BLaER1 treated with 17β-estradiol and CSF1 and Interleukin-3, amounts not matched to agents 10 nM and 100 nM (cell line): ENCODE measurements around the gene KIAA1328.

ENCODE experiments used
- H3K27ac ChIP-seq, 11 experiments: shearing (Covaris generic); formaldehyde crosslinking; 2 replicates each; pipeline ENCODE4 v1.8.1; 2022
- H3K27me3 ChIP-seq, 11 experiments: shearing (Covaris generic); formaldehyde crosslinking; 2 replicates each; pipeline ENCODE4 v1.8.1; 2022
- H3K36me3 ChIP-seq, 11 experiments: shearing (Covaris generic); formaldehyde crosslinking; 2 replicates each; pipeline ENCODE4 v1.8.1; 2022
- H3K4me1 ChIP-seq, 10 experiments: shearing (Covaris generic); formaldehyde crosslinking; 2 replicates each; pipeline ENCODE4 v1.8.1; 2022
- H3K4me2 ChIP-seq, 11 experiments: shearing (Covaris generic); formaldehyde crosslinking; 2 replicates each; pipeline ENCODE4 v1.8.1; 2022
- H3K4me3 ChIP-seq, 10 experiments: shearing (Covaris generic); formaldehyde crosslinking; 2 replicates each; pipeline ENCODE4 v1.8.1; 2022
- H3K9ac ChIP-seq, 11 experiments: shearing (Covaris generic); formaldehyde crosslinking; 2 replicates each; pipeline ENCODE4 v1.8.1; 2022
- H3K9me3 ChIP-seq, 11 experiments: shearing (Covaris generic); formaldehyde crosslinking; replicated peaks in 1 of 11; 2 replicates each; pipeline ENCODE4 v1.8.1; 2022
- H4K20me1 ChIP-seq, 11 experiments: shearing (Covaris generic); formaldehyde crosslinking; 2 replicates each; pipeline ENCODE4 v1.8.1; 2022
- Cebpa-rat ChIP-seq, 11 experiments: shearing (Covaris generic); IDR thresholded peaks; 2 replicates each; pipeline ENCODE4 v1.8.1; 2022

KIAA1328 gene

DNA sequence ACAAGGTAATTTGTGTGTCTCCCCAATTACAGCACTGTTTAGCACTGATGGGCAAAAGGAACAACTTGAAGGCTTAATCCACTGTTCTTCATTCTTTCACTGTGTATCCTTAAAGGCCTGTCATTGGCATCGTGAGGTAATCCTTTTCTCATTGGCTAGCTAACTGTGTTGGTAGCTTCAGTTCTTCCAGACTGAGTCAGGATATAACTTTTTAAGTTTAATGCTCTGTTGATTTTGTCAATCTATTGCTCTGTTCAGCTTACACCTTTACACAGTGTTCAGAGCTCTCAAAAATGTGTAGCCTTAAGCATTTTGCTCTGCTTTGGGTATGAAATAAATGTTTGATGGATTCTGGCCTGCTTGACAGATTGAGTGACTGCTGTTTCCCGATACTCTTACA, 148.2 kb downstream of the KIAA1328 start:
- Histone ChIP-seq H3K4me3 (no peak overlapping the region), H3K9ac (no peak overlapping the region), H3K27ac (no peak overlapping the region), H3K36me3 (peaks cover 0 to 7% (median 4%) of the 10 kb centered on the region in 11 experiments; a peak in 4 of 22 replicates), H3K4me1 (no peaks in the 10 kb centered on the region), H3K9me3 (peaks cover 0 to 8% (median 6%) of the 10 kb centered on the region in 11 experiments; a peak in 9 of 22 replicates), H4K20me1 (no peaks in the 10 kb centered on the region), H3K4me2 (no peak overlapping the region), H3K27me3 (no peaks in the 10 kb centered on the region)
- no peak for TF ChIP-seq Cebpa-rat (IDR thresholded peaks at IDR 0.05)

- TF ChIP-seq Cebpa-rat (IDR thresholded peaks at IDR 0.05): no peak
- H3K27me3 ChIP-seq: no peaks in the 10 kb centered on the region
- H3K27ac ChIP-seq: no peak overlapping the region
- H3K36me3 ChIP-seq: peaks cover 3 to 11% (median 8%) of the 10 kb centered on the region in 11 experiments; a peak in 16 of 22 replicates
- H3K4me2 ChIP-seq: no peak overlapping the region
- peaks cover 9 to 15% (median 12%) of the 10 kb centered on the region in 11 experiments for H3K9me3 ChIP-seq
- no peak overlapping the region for H3K9ac ChIP-seq
- H4K20me1 ChIP-seq: no peaks in the 10 kb centered on the region
- no peaks in the 10 kb centered on the region for H3K4me1 ChIP-seq
- H3K4me3 ChIP-seq: no peak overlapping the region
Observed at GRCh38 chr18:36993068-36993467, 164.1 kb downstream of the KIAA1328 start.

GRCh38 chr18:37006742-37007141, 177.8 kb downstream of the KIAA1328 start:
- Histone ChIP-seq H3K4me3 (no peak overlapping the region), H3K27me3 (no peaks in the 10 kb centered on the region), H3K9me3 (no peaks in the 10 kb centered on the region), H3K9ac (no peak overlapping the region), H3K4me2 (no peak overlapping the region), H3K36me3 (no peaks in the 10 kb centered on the region), H3K4me1 (no peaks in the 10 kb centered on the region), H4K20me1 (no peaks in the 10 kb centered on the region), H3K27ac (no peak overlapping the region)
- no peak for TF ChIP-seq Cebpa-rat (IDR thresholded peaks at IDR 0.05)

DNA sequence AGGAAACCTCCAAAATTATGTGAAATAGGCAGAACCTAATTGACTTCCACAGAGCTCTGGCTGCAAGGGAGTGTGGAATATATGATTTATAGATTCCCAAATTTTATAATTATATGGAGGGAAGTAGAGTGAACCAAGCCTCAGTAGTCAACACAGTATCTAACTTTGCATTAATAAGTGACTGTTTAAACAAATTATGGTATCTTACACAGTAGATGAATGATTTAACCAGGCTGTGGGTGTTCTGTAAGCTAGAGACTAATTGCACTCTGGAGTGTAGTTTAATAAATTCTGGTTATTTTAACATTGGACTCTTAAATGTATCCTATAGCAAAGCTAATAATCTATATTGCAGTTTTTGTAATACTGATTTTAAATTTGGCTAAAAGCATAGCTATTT, 183.5 kb downstream of the KIAA1328 start:
- Histone ChIP-seq H3K4me1 (no peaks in the 10 kb centered on the region), H3K27me3 (no peaks in the 10 kb centered on the region), H3K9me3 (peaks cover 0 to 20% (median 16%) of the 10 kb centered on the region in 11 experiments; a peak in 17 of 22 replicates), H3K36me3 (no peaks in the 10 kb centered on the region; a peak in 1 of 22 replicates), H3K4me3 (no peak overlapping the region), H3K27ac (no peak overlapping the region), H3K4me2 (no peak overlapping the region), H4K20me1 (no peaks in the 10 kb centered on the region), H3K9ac (no peak overlapping the region)
- no peak for TF ChIP-seq Cebpa-rat (IDR thresholded peaks at IDR 0.05)

DNA sequence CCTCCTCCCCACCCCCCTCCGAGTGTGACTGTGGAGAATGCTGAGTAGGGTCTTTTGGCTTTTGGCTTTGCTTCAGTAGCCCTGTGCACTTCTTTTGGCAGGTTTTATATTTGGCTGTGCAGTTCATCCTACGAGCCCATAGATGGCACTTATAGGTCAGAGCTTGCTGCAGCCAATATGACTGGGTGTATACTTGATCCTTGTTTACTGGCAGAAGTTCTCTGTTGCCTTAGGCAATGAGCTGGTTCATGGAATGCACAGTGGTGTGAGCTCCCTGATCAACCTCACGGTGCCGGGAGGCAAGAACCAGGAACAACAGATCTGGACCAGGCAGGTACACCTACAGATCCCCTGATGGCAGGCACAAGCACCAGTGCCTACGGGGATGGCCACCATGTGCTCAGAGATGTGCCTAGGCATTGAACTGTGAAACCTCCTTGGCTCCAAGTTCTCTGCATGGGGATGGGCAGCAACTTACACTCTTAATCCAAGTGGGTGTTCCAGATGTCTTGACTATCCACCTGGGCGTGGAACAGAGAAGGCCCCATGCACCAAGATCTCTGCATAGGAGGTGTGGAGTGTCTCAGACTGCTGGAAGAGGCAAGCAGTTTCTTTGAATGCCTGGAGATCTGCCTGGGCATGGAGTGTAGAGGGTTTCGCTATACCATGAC, 190.4 kb downstream of the KIAA1328 start:
- no peak for TF ChIP-seq Cebpa-rat (IDR thresholded peaks at IDR 0.05)
- Histone ChIP-seq H3K9me3 (peaks cover 0 to 26% (median 16%) of the 10 kb centered on the region in 11 experiments; a peak in 18 of 22 replicates), H3K27me3 (no peaks in the 10 kb centered on the region), H3K9ac (no peak overlapping the region), H3K36me3 (peaks cover 0 to 7% (median 0%) of the 10 kb centered on the region in 11 experiments; a peak in 2 of 22 replicates), H3K4me1 (no peaks in the 10 kb centered on the region), H3K4me3 (no peak overlapping the region), H3K27ac (no peak overlapping the region), H4K20me1 (no peaks in the 10 kb centered on the region), H3K4me2 (no peak overlapping the region)

DNA sequence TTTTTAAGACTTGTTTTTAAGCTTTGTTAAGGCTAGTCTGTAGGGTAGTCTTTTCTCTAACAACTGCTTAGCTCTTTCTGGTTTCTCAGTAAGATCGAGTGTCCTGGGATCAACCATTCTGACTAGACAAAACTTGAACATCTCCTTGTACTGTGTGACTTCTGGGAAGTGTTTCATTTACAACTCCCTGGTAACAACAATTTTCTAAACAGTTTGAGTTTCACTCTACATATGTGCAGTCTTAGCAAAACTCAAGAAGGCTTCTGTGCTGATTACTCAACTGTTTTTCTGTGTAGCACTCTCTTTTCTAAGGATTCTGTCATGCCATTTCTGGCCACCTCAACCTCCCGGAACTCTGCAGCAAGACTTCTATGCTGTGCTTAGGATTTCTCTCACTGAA, 204.5 kb downstream of the KIAA1328 start:
- Histone ChIP-seq H3K9ac (no peak overlapping the region), H3K27me3 (no peaks in the 10 kb centered on the region), H3K4me2 (no peak overlapping the region), H3K4me1 (no peaks in the 10 kb centered on the region), H3K9me3 (peaks cover 3 to 13% (median 8%) of the 10 kb centered on the region in 11 experiments; a peak in 19 of 22 replicates), H3K36me3 (peaks cover 0 to 4% (median 0%) of the 10 kb centered on the region in 11 experiments; a peak in 1 of 22 replicates), H4K20me1 (no peaks in the 10 kb centered on the region), H3K27ac (no peak overlapping the region), H3K4me3 (no peak overlapping the region)
- no peak for TF ChIP-seq Cebpa-rat (IDR thresholded peaks at IDR 0.05)

DNA sequence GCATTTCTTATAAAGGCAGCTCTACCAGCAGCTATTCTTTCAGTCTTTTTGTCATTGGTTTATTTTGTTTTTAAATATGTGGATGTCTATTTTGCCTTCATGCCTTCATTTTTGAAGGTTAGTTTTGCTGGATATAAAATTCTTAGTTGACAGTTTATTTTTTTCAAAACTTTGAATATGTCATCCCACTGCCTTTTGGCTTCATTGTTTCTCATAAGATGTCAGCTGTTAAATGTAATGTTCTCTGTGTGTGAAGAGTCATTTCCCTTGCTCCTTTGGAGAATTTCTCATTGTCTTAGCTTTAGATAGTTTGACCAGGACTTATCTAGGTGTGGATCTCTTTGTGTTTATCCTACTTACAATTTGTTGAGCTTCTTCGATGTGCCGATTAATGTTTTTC, 213.5 kb downstream of the KIAA1328 start:
- Histone ChIP-seq H3K36me3 (peaks cover 0 to 10% (median 6%) of the 10 kb centered on the region in 11 experiments; a peak in 11 of 22 replicates), H3K27ac (no peak overlapping the region), H3K9ac (no peak overlapping the region), H3K4me2 (no peak overlapping the region), H3K9me3 (peaks cover 21 to 30% (median 26%) of the 10 kb centered on the region in 11 experiments), H3K27me3 (no peaks in the 10 kb centered on the region), H3K4me1 (no peaks in the 10 kb centered on the region), H4K20me1 (no peaks in the 10 kb centered on the region), H3K4me3 (no peak overlapping the region)
- TF ChIP-seq Cebpa-rat (IDR thresholded peaks at IDR 0.05): no peak

DNA sequence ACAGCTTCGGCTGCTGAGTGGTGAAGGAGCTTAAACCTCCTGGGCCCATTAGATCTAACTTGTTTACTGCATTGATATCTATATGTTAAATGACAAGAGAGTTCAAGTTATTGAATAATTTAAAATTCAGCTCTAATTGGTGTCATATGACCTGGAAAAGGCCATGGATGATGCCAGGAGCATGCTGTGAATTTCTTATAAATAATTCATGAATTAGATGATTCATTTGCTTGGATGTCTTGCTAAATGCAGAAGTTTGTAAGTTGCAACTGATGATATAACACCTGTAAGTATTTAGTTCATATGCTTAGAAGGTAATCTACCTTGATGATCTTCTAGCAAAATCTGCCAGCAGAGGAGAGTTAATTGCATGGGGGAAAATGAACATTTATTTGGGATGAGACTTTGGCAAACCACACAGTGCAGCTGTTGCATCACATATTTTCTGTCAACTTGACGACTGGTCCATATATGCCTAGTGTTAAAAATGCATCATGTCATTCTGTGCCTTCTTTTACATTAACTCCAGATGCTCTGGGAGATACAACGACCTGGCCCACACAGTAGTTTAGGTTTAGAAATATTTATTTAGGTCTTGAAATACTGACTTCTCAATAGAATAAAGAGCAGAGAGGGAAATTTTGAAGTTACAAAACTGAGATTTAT, 226.3 kb downstream of the KIAA1328 start:
- Histone ChIP-seq H3K36me3 (0 out of 22 replicates have a peak, but pooled peaks cover 0 to 5% (median 0%) of the 10 kb centered on the region in 11 experiments), H3K27me3 (no peaks in the 10 kb centered on the region), H3K27ac (no peak overlapping the region), H4K20me1 (no peaks in the 10 kb centered on the region), H3K9ac (no peak overlapping the region), H3K4me3 (no peak overlapping the region), H3K4me1 (no peaks in the 10 kb centered on the region), H3K4me2 (no peak overlapping the region), H3K9me3 (0 out of 22 replicates have a peak, but pooled peaks cover 0 to 5% (median 0%) of the 10 kb centered on the region in 11 experiments)
- TF ChIP-seq Cebpa-rat (IDR thresholded peaks at IDR 0.05): no peak

GRCh38 chr18:37064187-37064586, 235.3 kb downstream of the KIAA1328 start:
- no peak overlapping the region for H3K4me3 ChIP-seq
- 0 out of 22 replicates have a peak, but pooled peaks cover 0 to under 1% (median 0%) of the 10 kb centered on the region in 11 experiments for H3K9me3 ChIP-seq
- no peaks in the 10 kb centered on the region for H4K20me1 ChIP-seq
- TF ChIP-seq Cebpa-rat (IDR thresholded peaks at IDR 0.05): peak in 3 of 11 experiments; percentile 25 to 82 (median 64); a peak in 5 of 22 replicates
- peaks cover 0 to 12% (median 4%) of the 10 kb centered on the region in 11 experiments; a peak in 4 of 22 replicates for H3K36me3 ChIP-seq
- no peak overlapping the region for H3K9ac ChIP-seq
- H3K4me2 ChIP-seq: no peak overlapping the region
- no peaks in the 10 kb centered on the region for H3K4me1 ChIP-seq
- no peaks in the 10 kb centered on the region for H3K27me3 ChIP-seq
- H3K27ac ChIP-seq: no peak overlapping the region
